ENCODE measurements around the gene ANKRD13C. TPM values are rescaled to one million over a fixed set of nuclear protein-coding genes. Genes with fewer than 3 reads are reported as not detected.
A peak's percentile ranks its signal among the peaks of the same experiment; 100 is the strongest.

Gene ANKRD13C
- total RNA-seq, 2 experiments from 2014 or later, result 37.4 to 37.8 TPM

DNA sequence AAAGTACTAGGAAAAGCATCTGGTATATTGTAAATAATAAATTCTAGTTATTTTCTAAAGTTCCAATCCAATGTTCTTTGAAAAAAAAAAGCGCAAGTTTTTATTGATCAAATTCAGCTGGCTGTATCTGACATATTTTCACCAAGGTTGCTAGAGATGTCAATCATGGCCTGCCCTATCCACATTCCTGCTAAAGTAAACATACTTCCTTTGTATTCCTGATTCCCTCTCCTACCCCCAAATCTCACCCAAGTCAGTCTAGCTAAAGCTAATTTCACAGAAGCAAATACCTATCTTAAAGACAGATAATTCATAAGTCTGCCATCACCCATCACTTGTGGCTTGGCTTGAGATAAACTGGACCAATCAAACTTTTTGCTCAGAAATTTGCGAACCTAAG lies 21.3 kb downstream of the ANKRD13C start:
- TF ChIP-seq, protein P1, sequence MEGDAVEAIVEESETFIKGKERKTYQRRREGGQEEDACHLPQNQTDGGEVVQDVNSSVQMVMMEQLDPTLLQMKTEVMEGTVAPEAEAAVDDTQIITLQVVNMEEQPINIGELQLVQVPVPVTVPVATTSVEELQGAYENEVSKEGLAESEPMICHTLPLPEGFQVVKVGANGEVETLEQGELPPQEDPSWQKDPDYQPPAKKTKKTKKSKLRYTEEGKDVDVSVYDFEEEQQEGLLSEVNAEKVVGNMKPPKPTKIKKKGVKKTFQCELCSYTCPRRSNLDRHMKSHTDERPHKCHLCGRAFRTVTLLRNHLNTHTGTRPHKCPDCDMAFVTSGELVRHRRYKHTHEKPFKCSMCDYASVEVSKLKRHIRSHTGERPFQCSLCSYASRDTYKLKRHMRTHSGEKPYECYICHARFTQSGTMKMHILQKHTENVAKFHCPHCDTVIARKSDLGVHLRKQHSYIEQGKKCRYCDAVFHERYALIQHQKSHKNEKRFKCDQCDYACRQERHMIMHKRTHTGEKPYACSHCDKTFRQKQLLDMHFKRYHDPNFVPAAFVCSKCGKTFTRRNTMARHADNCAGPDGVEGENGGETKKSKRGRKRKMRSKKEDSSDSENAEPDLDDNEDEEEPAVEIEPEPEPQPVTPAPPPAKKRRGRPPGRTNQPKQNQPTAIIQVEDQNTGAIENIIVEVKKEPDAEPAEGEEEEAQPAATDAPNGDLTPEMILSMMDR (IDR thresholded peaks at IDR 0.05), result no peak
- Mint-ChIP-seq H3K4me1 (ENCODE audit: low read depth) (peaks cover 40% of the 10 kb centered on the region), H3K27ac (no peak overlapping the region), H3K4me3 (no peak overlapping the region), H3K36me3 (ENCODE audit: low read depth) (peaks cover 61% of the 10 kb centered on the region), H3K9me3 (no peaks in the 10 kb centered on the region), H3K27me3 (no peaks in the 10 kb centered on the region)
- Histone ChIP-seq H3K27me3 (ENCODE audit: control insufficient read depth in 1 of 2, insufficient read depth in 2 of 2, low read length in 2 of 2) (no peaks in the 10 kb centered on the region), H3K36me3 (ENCODE audit: insufficient read depth, low read length) (peaks cover 11% of the 10 kb centered on the region), H3K27ac (ENCODE audit: low read depth in 1 of 2, low read length in 2 of 2) (no peak overlapping the region), H3K4me3 (ENCODE audit: low read length) (no peak overlapping the region), H3K9me3 (ENCODE audit: control insufficient read depth in 1 of 2, insufficient read depth in 1 of 2, low read length in 2 of 2) (no peaks in the 10 kb centered on the region), H3K4me1 (ENCODE audit: insufficient read depth, low read length) (peaks cover 2% of the 10 kb centered on the region)
- DNase-seq (no peak), ATAC-seq (ENCODE audit: poor library complexity) (no peak)
- ChIA-PET POLR2A (no interaction called here), CTCF (no interaction called here)
- intact Hi-C loops (cut with DNase I, micrococcal nuclease), result no loop called here

DNA sequence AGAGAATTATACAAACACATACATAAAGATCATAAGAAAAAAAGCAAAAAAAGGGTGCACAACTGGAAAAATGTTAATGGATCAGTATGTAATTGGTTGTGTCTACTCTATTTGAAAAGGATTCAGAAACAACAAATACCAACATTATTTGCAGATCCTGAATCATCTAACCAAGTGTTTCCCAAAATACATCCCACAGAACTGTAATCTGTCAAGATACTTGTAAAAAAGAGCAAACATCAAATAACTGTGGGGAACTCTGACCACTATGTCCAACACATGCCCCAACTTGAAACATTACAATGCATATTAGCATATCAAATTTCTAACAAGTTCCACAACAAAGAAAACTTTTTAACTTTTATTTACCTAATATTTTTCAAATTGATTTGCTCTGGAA lies 22.6 kb downstream of the ANKRD13C start:
- Histone ChIP-seq H3K27ac (ENCODE audit: low read depth in 1 of 2, low read length in 2 of 2) (no peak overlapping the region), H3K36me3 (ENCODE audit: insufficient read depth, low read length) (peaks cover 11% of the 10 kb centered on the region), H3K4me1 (ENCODE audit: insufficient read depth, low read length) (no peaks in the 10 kb centered on the region), H3K27me3 (ENCODE audit: control insufficient read depth in 1 of 2, insufficient read depth in 2 of 2, low read length in 2 of 2) (no peaks in the 10 kb centered on the region), H3K9me3 (ENCODE audit: control insufficient read depth in 1 of 2, insufficient read depth in 1 of 2, low read length in 2 of 2) (no peaks in the 10 kb centered on the region), H3K4me3 (ENCODE audit: low read length) (no peak overlapping the region)
- ATAC-seq (ENCODE audit: poor library complexity) (no peak), DNase-seq (no peak)
- POLR2A ChIA-PET, result no interaction called here
- Mint-ChIP-seq H3K27ac (no peak overlapping the region), H3K4me3 (no peak overlapping the region), H3K36me3 (ENCODE audit: low read depth) (peaks cover 60% of the 10 kb centered on the region), H3K27me3 (no peaks in the 10 kb centered on the region), H3K4me1 (ENCODE audit: low read depth) (peaks cover 43% of the 10 kb centered on the region), H3K9me3 (no peaks in the 10 kb centered on the region)
- CTCF ChIA-PET, result no interaction called here
- TF ChIP-seq, protein P1 (IDR thresholded peaks at IDR 0.05), result no peak
- intact Hi-C loops (cut with DNase I, micrococcal nuclease), result no loop called here

DNA sequence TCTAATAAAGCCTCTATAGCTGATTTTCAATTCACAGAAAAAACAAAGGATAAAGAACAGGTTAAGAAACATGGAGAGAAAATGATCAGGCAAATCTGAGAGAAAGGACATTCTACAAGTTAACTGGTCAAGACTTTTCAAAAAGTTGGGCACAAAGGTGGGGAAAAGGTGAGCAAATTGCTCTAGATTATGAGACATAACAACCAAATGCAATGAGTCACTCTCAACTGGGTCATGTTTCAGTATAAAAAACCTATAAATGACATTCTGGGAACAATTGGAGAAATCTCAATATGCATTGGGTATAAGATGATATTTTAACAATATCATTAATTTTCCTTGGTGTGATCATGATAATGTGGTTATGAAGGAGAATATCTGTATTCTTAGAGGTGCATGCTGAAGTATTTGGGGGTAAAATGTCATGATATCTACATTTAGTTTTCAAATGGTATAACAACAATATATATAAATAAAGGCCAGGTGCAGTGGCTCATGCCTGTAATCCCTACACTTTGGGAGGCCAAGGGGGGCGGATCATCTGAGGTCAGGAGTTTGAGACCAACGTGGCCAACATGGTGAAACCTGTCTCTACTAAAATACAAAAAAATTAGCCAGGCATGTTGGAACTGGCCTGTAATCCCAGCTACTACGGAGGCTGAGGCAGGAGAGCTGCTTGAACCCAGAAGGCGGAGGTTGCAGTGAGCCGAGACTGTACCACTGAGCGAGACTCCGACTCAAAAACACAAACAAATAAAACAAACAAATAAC lies 27.0 kb downstream of the ANKRD13C start:
- DNase-seq (no peak), ATAC-seq (ENCODE audit: poor library complexity) (no peak)
- CTCF ChIA-PET, result interaction anchor here (0.7 kb wide), 1 partner anchor 13 kb away, joined by 3 read pairs; no protein-coding TSS in a partner anchor
- no peak overlapping the region for H3K4me3 Mint-ChIP-seq
- intact Hi-C loops (cut with DNase I, micrococcal nuclease), result no loop called here
- H3K4me3 ChIP-seq (ENCODE audit: low read length), result no peak overlapping the region
- peaks cover 12% of the 10 kb centered on the region for H3K36me3 ChIP-seq (ENCODE audit: insufficient read depth, low read length)
- H3K9me3 Mint-ChIP-seq, result no peaks in the 10 kb centered on the region
- no peaks in the 10 kb centered on the region for H3K27me3 ChIP-seq (ENCODE audit: control insufficient read depth in 1 of 2, insufficient read depth in 2 of 2, low read length in 2 of 2)
- POLR2A ChIA-PET, result no interaction called here
- no peak overlapping the region for H3K27ac ChIP-seq (ENCODE audit: low read depth in 1 of 2, low read length in 2 of 2)
- H3K4me1 Mint-ChIP-seq (ENCODE audit: low read depth), result peaks cover 26% of the 10 kb centered on the region
- H3K9me3 ChIP-seq (ENCODE audit: control insufficient read depth in 1 of 2, insufficient read depth in 1 of 2, low read length in 2 of 2), result no peaks in the 10 kb centered on the region
- peak overlapping the region; percentile 12 for H3K27ac Mint-ChIP-seq
- H3K36me3 Mint-ChIP-seq (ENCODE audit: low read depth), result peaks cover 68% of the 10 kb centered on the region
- no peaks in the 10 kb centered on the region for H3K4me1 ChIP-seq (ENCODE audit: insufficient read depth, low read length)
- no peaks in the 10 kb centered on the region for H3K27me3 Mint-ChIP-seq
- TF ChIP-seq, protein P1 (IDR thresholded peaks at IDR 0.05), result no peak

Data from CD4-positive, alpha-beta T cell (primary cell).